Skeletal muscle cell (primary cell): ENCODE results near the gene SPPL3.
"Not testable (repeated sequence)": the region's sequence is repeated elsewhere in the genome, so short reads cannot be mapped to it uniquely, and the experiment has no call there.

Source experiments
- DNase-seq: peaks from one replicate; pipeline ENCODE4 v3.0.0-alpha.2; 2010; ENCODE audit warnings: low read depth
- H3K4me3 ChIP-seq: 2 replicates; pipeline ENCODE4 v1.5.1; 2011; ENCODE audit warnings: low read depth, mild to moderate bottlenecking, control low read depth, low read length, moderate library complexity

Gene SPPL3

GRCh38 chr12:120738252-120739030 lies 165.7 kb downstream of the SPPL3 start:
- no peak for DNase-seq
- H3K4me3 ChIP-seq: no peak overlapping the region

DNA sequence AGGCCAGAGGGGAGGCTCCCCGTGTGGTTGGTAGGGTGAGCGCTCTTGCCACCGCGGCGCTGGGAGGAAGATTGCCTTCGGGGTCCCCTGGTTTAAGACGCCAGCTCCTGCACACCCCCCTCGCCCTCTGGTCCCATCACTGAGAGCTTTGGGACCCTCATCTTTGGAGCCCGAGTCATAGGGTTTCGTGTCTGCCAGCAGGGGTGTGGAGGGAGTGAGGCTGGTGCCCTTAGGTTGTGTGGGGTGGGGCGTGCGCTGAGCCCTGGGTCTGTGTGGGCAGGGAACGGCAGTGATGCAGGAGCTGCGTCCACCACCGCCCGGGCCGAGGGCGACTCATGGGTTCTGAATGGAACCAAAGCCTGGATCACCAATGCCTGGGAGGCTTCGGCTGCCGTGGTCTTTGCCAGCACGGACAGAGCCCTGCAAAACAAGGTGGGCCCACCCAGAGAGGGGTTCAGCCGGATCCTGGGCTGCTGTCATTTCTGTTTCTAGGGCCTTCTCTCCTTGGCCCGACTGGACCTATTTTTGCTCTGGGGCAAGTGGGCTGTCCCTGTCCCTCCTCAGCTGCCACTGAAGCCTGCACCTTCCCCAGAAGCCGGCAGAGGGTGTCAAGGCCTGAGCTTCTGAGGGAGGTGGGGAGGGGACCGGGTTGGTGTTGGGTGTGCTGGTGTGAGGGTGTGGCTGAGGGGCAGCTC lies 166.5 kb downstream of the SPPL3 start:
- H3K4me3 ChIP-seq: no peak overlapping the region
- no peak for DNase-seq

DNA sequence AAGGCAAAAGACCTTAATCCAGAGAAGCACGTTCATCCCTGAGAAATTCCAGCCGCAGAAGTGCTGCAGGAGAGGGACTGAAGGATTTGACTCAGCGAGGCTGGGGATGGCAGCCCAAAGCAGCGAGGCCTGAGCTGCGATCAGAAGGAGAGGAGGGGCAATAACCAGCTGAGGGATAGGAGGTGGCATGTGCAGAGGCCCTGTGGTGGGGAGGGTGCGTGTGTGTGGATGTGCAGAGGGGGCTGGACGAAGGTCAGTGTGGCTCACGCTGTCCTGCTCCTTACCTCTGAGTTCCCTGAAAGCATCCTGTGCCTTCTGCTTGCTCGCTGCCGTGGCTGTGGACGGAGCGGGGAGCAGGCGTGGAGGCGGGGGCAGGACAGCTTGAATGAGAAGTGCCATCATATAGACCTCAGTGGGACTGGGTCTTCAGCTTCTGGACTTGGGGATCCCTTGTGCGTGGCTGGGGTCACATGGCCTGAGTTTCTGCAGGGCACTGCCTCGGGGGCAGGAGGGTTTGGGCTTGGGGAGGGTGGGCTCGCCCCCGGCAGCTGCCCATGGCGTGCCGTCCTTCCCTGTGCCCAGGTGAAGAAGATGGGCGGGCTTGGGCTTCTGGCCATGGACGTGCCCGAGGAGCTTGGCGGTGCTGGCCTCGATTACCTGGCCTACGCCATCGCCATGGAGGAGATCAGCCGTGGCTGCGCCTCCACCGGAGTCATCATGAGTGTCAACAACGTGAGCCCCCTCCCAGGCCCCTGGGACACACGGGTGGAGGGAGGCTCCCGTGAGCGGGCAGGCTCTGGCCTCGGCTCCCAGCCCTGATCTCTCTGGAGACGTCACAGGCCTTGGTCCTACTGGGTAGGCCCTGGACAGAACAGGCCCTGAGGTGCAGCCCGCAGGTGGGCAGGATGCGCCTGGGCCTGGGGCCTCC lies 167.5 kb downstream of the SPPL3 start:
- H3K4me3 ChIP-seq: no peak overlapping the region

GRCh38 chr12:120735181-120735580 lies 169.0 kb downstream of the SPPL3 start:
- DNase-seq: no peak

More for the DNA sequence above, 167.5 kb downstream of the SPPL3 start:
- DNase-seq: no peak

GRCh38 chr12:120734210-120734609 lies 169.9 kb downstream of the SPPL3 start:
- no peak for DNase-seq

More at GRCh38 chr12:120735181-120735580, 169.0 kb downstream of the SPPL3 start:
- no peak overlapping the region for H3K4me3 ChIP-seq

DNA sequence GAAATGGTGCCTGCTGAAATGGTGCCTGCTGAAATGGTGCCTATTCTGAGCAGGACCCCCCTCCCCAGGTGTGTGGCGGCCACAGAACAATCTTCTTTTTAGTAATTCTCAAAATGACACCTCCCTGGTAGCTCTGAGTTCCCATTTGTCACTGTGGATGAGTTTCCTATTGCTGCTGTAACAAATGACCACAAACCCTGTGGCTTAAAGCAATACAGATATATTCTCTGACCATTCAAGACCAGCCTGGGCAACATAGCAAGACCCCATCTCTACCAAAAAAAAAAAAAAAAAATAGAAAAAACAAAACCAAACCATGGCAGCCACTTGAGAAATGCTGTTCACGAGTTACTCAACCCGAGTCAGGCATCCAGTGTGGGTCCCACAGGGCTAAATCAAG lies 170.6 kb downstream of the SPPL3 start:
- no peak for DNase-seq
- H3K4me3 ChIP-seq: no peak overlapping the region

More at GRCh38 chr12:120734210-120734609, 169.9 kb downstream of the SPPL3 start:
- no peak overlapping the region for H3K4me3 ChIP-seq

DNA sequence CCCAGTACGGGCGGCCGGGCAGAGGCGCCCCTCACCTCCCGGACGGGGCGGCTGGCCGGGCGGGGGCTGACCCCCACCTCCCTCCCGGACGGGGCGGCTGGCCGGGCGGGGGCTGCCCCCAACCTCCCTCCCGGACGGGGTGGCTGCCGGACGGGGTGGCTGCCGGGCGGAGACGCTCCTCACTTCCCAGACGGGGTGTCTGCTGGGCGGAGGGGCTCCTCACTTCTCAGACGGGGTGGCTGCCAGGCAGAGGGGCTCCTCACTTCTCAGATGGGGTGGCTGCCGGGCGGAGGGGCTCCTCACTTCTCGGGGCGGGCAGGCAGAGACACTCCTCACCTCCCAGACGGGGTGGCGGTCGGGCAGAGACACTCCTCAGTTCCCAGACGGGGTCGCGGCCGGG lies 172.0 kb downstream of the SPPL3 start:
- DNase-seq, H3K4me3 ChIP-seq: not testable (repeated sequence)

GRCh38 chr12:120726961-120727360 lies 177.2 kb downstream of the SPPL3 start:
- DNase-seq: no peak

DNA sequence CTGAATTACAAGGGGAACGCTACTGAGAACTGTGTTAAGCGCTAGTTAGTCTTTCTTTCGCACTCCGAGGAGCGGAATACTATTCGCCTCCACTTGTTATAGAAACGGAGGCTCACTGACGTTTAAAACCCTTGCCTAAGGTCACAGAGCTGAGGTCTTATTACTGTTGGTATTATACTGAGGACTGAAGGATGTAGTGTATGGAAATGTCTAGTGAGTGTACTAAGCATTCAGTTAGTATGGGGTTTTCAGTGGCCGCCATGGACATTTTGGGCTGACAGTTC lies 177.7 kb downstream of the SPPL3 start:
- H3K4me3 ChIP-seq: no peak overlapping the region
- no peak for DNase-seq

More at GRCh38 chr12:120726961-120727360, 177.2 kb downstream of the SPPL3 start:
- H3K4me3 ChIP-seq: no peak overlapping the region

- peak within 1 kb of the TSS; percentile 69 for H3K4me3 ChIP-seq
- peak; percentile 30 for DNase-seq
Measured at GRCh38 chr12:120725659-120726509, 178.3 kb downstream of the SPPL3 start, which contains the start of gene ACADS. TSS of gene ACADS (plus strand) at chr12:120725826. CDS start at chr12:120725886, 60 bp downstream.

DNA sequence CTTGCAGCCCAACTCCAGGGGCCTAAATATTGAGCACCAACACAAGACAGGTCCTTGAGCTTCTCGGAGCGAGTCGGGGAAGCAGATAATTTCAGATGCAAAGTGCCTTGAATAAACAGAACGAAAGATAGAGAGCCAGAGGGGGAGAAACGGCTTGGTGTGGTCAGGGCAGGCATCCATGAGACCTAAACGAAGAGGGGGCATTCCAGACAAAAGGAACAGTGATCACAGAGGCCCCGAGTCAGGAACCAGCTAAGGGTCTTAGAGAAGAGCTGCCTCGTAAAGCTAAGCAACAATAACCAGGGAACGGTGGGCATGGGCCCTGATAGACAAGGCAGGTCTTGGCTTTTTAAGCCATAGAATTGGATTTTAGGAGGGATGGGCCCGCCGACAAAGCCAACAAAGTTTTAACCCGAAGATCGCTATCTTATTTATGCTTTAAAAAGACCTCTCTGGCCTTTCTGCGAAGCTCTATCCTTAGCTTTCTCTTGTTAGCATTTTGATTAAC lies 179.0 kb downstream of the SPPL3 start:
- peak overlapping the region; percentile 69 for H3K4me3 ChIP-seq
- no peak for DNase-seq

DNA sequence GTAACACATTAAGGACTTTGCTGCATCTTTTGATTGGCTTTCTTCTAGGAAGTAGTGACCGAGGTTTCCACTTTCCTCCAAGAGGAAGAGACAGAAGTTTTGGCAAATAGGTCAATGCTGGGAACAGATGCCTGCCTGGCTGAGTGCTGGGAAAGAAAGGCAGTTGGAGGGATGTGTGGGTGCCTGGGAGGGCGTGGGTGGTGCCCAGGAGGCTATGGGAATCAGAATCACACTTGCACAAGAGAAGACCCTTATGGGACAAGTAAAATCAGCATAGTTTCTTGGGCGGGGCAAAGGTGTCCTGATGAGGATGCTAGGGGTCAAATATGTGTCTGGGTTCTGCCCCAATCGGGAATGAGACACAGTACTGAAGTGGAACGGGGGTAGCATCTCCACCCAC lies 179.4 kb downstream of the SPPL3 start:
- no peak for DNase-seq
- H3K4me3 ChIP-seq: no peak overlapping the region

DNA sequence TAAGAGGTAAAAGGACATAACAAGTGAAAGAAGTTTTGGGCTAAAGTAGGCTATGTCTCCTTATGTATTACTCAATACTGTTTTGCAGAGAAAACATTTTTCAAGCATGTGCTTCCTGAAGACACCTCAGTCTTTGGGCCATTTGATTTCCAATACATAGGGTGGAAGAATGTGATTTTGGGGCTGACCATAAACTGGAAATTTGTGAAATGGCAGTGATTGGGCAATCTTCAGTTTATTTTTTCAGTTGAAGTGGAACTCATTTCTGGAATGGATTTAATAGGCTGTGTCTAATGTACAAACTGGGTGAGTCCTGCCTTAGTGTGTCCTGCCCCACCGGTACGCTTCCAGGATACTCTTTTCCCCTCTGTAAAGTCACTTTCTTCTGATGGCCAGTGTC lies 181.4 kb downstream of the SPPL3 start:
- DNase-seq: no peak
- no peak overlapping the region for H3K4me3 ChIP-seq

DNA sequence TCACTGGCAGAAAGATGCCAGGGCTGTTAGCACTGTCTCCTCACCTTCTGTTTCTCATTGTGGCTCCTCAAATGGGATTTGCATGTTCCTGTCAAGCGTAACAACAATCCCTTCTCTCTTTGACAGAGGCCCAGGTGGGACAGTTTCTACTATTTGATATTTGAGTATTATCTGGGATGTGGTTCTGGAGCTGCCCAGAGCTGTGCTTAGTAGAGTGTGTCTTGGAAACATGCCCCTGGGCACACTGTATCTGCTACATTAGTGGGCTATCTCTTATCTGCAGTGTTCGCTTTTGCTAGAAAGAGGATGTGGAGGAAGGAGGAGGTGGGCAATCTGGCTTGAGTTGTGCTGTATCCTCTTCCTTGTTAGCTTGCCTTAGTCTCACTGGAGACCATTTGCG lies 182.3 kb downstream of the SPPL3 start:
- DNase-seq: no peak
- no peak overlapping the region for H3K4me3 ChIP-seq

GRCh38 chr12:120720987-120721801 lies 183.0 kb downstream of the SPPL3 start:
- no peak overlapping the region for H3K4me3 ChIP-seq
- DNase-seq: no peak

- H3K4me3 ChIP-seq: no peak overlapping the region
- DNase-seq: peak; percentile 30
Measured at GRCh38 chr12:120720234-120720986, 183.7 kb downstream of the SPPL3 start.

- no peak overlapping the region for H3K4me3 ChIP-seq
Measured at GRCh38 chr12:120719496-120720233, 184.5 kb downstream of the SPPL3 start.

More at GRCh38 chr12:120719496-120720233, 184.5 kb downstream of the SPPL3 start:
- DNase-seq: no peak
